ENCODE data around the gene THADA.

DNA sequence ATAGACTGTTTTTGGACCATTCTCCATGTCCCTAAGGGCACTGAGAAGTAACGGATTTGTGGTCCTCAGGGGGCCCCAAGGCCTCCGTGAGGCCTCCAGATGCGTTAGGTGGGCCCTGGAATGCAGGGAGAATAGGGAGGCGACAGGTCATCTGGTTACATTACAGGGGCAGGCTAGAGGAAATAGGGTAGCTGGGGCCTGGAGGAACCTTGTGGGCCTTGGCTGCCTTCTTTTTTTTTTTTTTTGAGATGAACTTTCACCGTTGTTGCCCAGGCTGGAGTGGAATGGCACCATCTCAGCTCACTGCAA lies 398.3 kb downstream of the THADA start:
- TF ChIP-seq CTCF (IDR thresholded peaks at IDR 0.05; ENCODE audit: low read depth, low read length) (no peak), EZH2phosphoT487 (IDR thresholded peaks at IDR 0.05; ENCODE audit: low read depth) (no peak)
